Ramos (cell line): Measurements from ENCODE around the gene SLC35F3.

Experiments
- in situ Hi-C: fragments of 300-500 bp; cut with MboI; formaldehyde crosslinking; loops from one replicate; pipeline ENCODE4 v1.14.3; 2022; ENCODE audit warnings: low sequenced_read_pairs; ENCODE audit not compliant: unreplicated experiment

The SLC35F3 gene

GRCh38 chr1:233908092-233908491 lies 3.6 kb downstream of the SLC35F3 start:
- in situ Hi-C loops: no loop called here

GRCh38 chr1:233909195-233909594 lies 4.7 kb downstream of the SLC35F3 start:
- in situ Hi-C loops: no loop called here

- in situ Hi-C loops: no loop called here
These were observed 8.0 kb downstream of the SLC35F3 start for GRCh38 chr1:233912447-233912846.

- in situ Hi-C loops: no loop called here
These were observed 8.4 kb downstream of the SLC35F3 start for GRCh38 chr1:233912909-233913308.

DNA sequence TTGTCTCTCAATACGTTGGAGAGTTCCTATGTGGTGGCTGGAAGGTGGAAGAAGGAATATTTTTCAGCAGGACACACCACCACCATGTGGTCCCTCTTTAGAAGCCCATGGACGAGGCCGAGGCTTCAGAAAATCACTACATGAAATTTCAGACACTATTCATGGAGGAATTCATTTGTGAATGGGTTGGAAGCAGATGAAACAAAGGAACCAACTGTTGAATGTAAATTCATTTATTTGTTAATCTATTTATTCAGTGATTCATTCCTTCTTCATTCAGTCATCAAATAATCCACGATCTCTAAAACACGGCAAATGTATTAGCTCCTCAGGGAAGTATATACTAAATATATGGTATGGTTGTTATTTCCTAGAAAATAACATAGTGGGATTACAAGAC lies 12.2 kb downstream of the SLC35F3 start:
- in situ Hi-C loops: no loop called here

DNA sequence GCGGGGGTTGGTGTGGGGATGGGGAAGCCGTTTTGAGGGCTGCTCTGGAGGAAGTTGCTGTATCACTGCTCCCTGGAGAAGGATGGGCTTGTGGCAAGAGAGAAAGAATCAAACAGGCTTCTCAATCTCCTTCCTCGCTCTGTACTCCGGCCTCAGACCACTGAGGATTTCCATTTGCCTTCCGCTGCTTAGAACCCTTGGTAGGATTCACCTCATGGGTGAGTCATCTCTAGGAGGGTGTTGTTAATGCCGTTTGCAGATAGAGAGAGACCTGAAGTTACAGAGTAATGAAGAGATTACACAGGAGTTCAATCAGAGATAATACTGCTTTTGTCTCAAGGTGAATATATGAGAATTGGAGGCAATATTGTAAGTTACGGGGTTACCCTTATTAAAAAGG lies 15.3 kb downstream of the SLC35F3 start:
- in situ Hi-C loops: no loop called here

DNA sequence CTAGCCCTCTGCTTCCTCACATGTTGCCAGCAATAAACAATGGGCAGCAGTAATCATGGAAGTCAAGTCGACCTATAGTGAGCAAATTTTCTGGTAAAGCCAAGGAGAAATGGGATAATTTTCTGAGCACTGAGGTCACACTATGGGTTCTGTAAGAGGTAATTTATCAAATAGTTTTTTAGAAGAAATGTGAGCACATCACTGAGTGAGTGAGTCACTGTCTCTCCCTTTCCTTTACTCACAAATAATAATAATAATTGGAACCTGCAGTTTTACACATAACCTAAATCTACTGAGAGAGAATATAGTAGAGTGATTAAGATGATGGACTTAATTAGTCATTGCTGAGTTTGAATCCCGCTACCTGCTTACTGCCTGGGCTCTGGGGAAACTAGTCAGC lies 23.6 kb downstream of the SLC35F3 start:
- in situ Hi-C loops: no loop called here

DNA sequence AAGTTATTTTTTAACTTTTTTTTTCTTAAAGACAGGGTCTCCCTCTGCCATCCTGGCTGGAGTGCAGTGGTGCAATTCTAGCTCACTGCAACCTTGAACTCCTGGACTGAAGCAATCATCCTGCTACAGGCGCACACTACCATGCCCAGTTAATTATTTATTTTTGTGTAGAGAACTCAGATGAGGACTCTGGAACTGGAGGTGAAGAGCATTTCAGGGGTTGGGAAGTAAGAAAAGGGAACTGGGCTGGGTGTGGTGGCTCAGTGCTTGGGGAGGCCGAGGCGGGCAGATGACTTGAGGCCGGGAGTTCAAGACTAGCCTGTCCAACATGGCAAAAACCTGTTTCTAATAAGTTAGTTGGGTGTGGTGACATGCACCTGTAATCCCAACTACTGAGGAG lies 28.9 kb downstream of the SLC35F3 start:
- in situ Hi-C loops: no loop called here

DNA sequence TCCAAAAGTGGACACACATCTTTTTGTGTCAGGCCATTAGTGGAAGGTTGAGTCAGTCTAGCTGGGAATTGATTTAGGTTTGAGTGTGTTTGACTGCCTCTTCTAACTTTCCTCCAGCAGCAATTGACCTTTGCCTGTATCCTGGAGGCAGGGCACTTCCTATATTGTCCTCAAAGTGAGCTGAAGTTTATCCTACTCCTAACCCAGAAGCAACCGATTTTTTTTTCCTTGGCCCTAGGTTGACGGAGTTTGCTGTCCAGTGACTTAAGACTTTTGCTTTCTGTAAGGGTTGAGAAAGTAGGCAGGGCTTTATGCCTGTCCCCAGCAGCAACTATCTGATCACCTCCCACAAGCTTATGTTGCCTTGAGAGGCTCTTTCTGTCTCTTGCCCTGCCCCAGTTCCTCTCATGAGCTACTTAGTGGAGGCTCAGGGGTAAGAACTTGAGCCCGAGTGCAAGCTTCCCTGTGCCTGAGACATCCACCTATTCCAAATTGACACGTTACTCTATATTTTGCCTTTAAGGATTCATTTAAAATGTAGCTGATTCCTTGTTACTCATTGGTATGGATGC lies 30.9 kb downstream of the SLC35F3 start:
- in situ Hi-C loops: no loop called here

- in situ Hi-C loops: no loop called here
These were observed 31.9 kb downstream of the SLC35F3 start for GRCh38 chr1:233936422-233936821.

DNA sequence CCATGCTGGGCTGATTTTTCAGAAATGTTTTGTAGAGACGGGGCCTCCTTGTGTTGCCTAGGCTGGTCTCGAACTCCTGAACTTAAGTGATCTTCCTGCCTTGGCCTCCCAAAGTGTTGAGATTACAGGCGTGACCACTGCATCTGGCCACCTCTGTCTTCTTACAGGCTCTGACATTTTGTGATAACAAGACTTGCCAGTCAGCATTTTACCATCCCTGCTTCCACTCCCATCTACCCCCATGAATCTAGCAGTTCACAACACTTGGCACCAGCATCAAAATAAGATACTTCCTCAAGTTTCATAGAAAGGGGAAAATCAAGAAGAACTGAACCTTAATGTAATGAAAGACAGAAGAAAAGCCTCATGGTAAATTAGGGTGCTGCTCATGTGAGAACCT lies 32.4 kb downstream of the SLC35F3 start:
- in situ Hi-C loops: no loop called here

DNA sequence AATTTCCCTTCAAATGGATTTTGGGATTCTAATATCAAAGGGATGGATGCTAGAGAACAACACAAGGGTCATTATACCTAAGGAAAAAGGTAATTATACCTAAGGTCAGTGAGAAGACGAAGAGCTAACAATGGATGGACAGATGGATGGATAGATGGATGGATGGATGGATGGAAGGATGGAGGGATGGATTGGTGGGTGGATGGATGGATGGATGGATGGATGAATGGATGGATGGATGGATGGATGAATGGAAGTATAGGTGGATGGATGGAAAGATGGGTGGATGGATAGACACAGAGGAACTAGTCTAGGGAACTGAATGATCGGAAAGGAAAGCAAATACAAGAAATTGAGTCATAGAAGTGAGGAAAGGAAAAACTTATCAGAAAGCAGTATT lies 34.0 kb downstream of the SLC35F3 start:
- in situ Hi-C loops: no loop called here

GRCh38 chr1:233939451-233939850 lies 35.0 kb downstream of the SLC35F3 start:
- in situ Hi-C loops: no loop called here

GRCh38 chr1:233940908-233941307 lies 36.4 kb downstream of the SLC35F3 start:
- in situ Hi-C loops: no loop called here

- in situ Hi-C loops: no loop called here
These were observed 40.1 kb downstream of the SLC35F3 start for GRCh38 chr1:233944601-233945000.

- in situ Hi-C loops: no loop called here
These were observed 41.1 kb downstream of the SLC35F3 start for GRCh38 chr1:233945573-233945972.

- in situ Hi-C loops: no loop called here
These were observed 41.5 kb downstream of the SLC35F3 start for GRCh38 chr1:233945979-233946378.

DNA sequence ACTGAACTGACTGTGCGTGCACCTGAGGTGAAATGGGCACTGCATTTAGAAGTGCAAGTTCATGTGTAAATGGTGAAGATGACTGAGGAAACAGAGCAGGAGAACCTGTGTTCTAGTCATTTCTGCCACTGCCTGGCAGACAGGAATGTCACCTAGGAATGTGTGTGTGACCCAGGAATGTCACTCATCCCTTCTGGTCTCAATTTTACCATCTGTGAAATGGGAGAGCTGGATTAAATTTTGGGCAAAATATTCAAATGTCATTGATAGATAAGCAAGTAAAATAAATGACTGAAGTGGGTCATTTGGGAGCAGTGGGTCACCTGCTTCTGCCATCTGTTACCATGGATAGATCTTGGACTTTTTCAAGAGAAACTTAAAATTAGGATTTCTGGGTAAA lies 42.2 kb downstream of the SLC35F3 start:
- in situ Hi-C loops: no loop called here

GRCh38 chr1:233951804-233952203 lies 47.3 kb downstream of the SLC35F3 start:
- in situ Hi-C loops: no loop called here

- in situ Hi-C loops: no loop called here
These were observed 53.2 kb downstream of the SLC35F3 start for GRCh38 chr1:233957691-233958090.

DNA sequence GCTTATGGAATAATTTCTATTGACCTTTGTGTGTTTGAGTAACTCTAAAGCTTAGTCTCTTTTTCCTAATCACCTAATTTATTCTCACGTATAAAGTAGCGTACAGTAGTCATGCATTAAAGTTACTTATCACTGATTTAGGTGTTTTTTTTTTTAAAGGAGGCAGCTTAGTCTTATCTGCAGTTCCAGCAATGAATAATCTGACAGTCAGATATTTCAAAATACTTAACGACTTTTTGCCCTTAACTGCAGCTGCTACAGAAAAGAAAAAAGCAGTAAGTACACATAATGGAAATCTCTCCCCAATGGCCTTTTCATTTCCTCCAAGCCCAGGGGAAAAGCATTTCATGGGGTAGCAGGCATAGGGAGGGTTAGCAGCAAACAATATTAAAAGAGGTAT lies 54.6 kb downstream of the SLC35F3 start:
- in situ Hi-C loops: no loop called here

DNA sequence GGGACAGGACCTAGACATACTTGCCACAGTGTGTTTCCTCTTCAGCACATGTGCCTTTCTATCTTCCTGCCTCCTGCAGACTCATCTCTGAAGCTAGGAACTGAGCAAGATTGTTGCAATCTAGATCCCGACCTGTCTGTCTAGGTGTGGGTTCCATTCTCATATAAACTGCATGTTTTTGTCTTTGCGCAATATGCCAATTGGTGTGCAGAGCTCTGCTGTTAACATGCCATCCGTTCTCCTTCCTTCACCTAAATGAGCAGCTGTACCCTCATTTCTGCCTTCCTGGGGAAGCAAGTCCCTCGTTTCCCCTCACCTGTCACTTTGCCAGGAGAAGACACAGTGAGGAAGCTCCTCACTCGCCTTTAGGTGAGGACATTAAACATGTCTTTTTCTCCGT lies 55.5 kb downstream of the SLC35F3 start:
- in situ Hi-C loops: no loop called here

- in situ Hi-C loops: no loop called here
These were observed 55.9 kb downstream of the SLC35F3 start for GRCh38 chr1:233960386-233960785.
